GM19438 (cell line): ENCODE measurements around the gene COL28A1.

Source experiments
- ATAC-seq: cut with Tn5 transposase; IDR thresholded peaks from one replicate; pipeline ENCODE4 v1.9.1; 2021; ENCODE audit warnings: low read depth; ENCODE audit not compliant: unreplicated experiment

Gene COL28A1

GRCh38 chr7:7535691-7536090, at the start of gene COL28A1:
COL28A1 (minus strand) TSS chr7:7535873; CDS start chr7:7532875, 2,998 bp downstream.
- no peak for ATAC-seq

- no peak for ATAC-seq
Observed at GRCh38 chr7:7584653-7585052, 49.0 kb upstream of the COL28A1 start.

GRCh38 chr7:7583731-7584130, 48.1 kb upstream of the COL28A1 start:
- ATAC-seq = no peak

- no peak for ATAC-seq
Observed at GRCh38 chr7:7582596-7582995, 46.9 kb upstream of the COL28A1 start.

- ATAC-seq = no peak
Observed at GRCh38 chr7:7581531-7582179, 46.0 kb upstream of the COL28A1 start.

GRCh38 chr7:7579638-7580037, 44.0 kb upstream of the COL28A1 start:
- no peak for ATAC-seq

GRCh38 chr7:7577888-7578287, 42.2 kb upstream of the COL28A1 start:
- no peak for ATAC-seq

GRCh38 chr7:7576344-7576743, 40.7 kb upstream of the COL28A1 start:
- no peak for ATAC-seq

GRCh38 chr7:7573701-7574100, 38.0 kb upstream of the COL28A1 start:
- ATAC-seq = no peak

GRCh38 chr7:7570584-7570983, 34.9 kb upstream of the COL28A1 start:
- ATAC-seq = no peak

GRCh38 chr7:7569615-7570014, 33.9 kb upstream of the COL28A1 start:
- no peak for ATAC-seq

GRCh38 chr7:7569081-7569527, 33.4 kb upstream of the COL28A1 start:
- peak; percentile 40 for ATAC-seq

GRCh38 chr7:7568553-7568952, 32.9 kb upstream of the COL28A1 start:
- ATAC-seq = no peak

GRCh38 chr7:7567898-7568531, 32.3 kb upstream of the COL28A1 start:
- ATAC-seq = no peak

- ATAC-seq = peak; percentile 69
Observed at GRCh38 chr7:7566651-7567611, 31.3 kb upstream of the COL28A1 start, which contains the start of gene MIOS. MIOS (plus strand) TSS chr7:7566884; CDS start chr7:7572476, 5,592 bp downstream.

GRCh38 chr7:7565746-7566650, 30.3 kb upstream of the COL28A1 start:
- peak; percentile 28 for ATAC-seq

- no peak for ATAC-seq
Observed at GRCh38 chr7:7565018-7565680, 29.5 kb upstream of the COL28A1 start.

GRCh38 chr7:7564323-7564780, 28.7 kb upstream of the COL28A1 start:
- no peak for ATAC-seq

- no peak for ATAC-seq
Observed at GRCh38 chr7:7563813-7564212, 28.1 kb upstream of the COL28A1 start.
